ENCODE results near the gene CHST7. TPM values are rescaled to one million over a fixed set of nuclear protein-coding genes. Genes with fewer than 3 reads are reported as not detected.
A peak's percentile ranks its signal among the peaks of the same experiment; 100 is the strongest.

The CHST7 gene
- total RNA-seq, 1 experiment from 2014 or later: 17.1 TPM

GRCh38 chrX:46571423-46572339 is 1.9 kb upstream of the CHST7 start:
- Histone ChIP-seq H3K18ac (ENCODE audit: insufficient read length, low read depth, low read length) (no peak overlapping the region), H4K20me1 (ENCODE audit: control insufficient read depth, insufficient read depth, insufficient read length) (no peaks in the 10 kb centered on the region), H2BK12ac (ENCODE audit: insufficient read length, low read depth, low read length) (no peak overlapping the region), H2AFZ (ENCODE audit: low read length) (no peak overlapping the region), H2BK20ac (ENCODE audit: low read depth, low read length, poor library complexity, severe bottlenecking) (no peak overlapping the region), H2AK5ac (ENCODE audit: insufficient read length, low read length) (no peak overlapping the region), H3K23ac (ENCODE audit: insufficient read length, low read depth, low read length) (no peak overlapping the region), H3K4ac (ENCODE audit: low read depth, low read length) (no peak overlapping the region), H4K8ac (replicated peaks; ENCODE audit: insufficient read length, low read depth, low read length) (no peak overlapping the region), H3K9me3 (ENCODE audit: control insufficient read depth, low read depth, low read length) (peaks cover 6% of the 10 kb centered on the region), H3K27ac (ENCODE audit: insufficient read length, low read depth, low read length) (no peak overlapping the region), H2BK15ac (ENCODE audit: low read depth, low read length) (no peak overlapping the region), H3K79me1 (ENCODE audit: insufficient read depth, low read depth, low read length, poor library complexity, severe bottlenecking) (no peaks in the 10 kb centered on the region), H3T11ph (ENCODE audit: low read length) (no peak overlapping the region), H3K79me2 (ENCODE audit: insufficient read depth, low read length) (peaks cover 4% of the 10 kb centered on the region; the same call in 1 of the 2 replicates), H3K23me2 (ENCODE audit: insufficient read length, low read depth, low read length, poor library complexity, severe bottlenecking) (peaks cover 5% of the 10 kb centered on the region), H4K91ac (ENCODE audit: insufficient read length, low read depth, low read length) (no peak overlapping the region), H3K14ac (ENCODE audit: insufficient read depth, low read length) (no peak overlapping the region), H3K4me1 (ENCODE audit: insufficient read depth, low read length) (no peaks in the 10 kb centered on the region; the same call in 1 of the 2 replicates), H3K4me2 (ENCODE audit: insufficient read depth, insufficient read length, low read length) (no peak overlapping the region), H2BK5ac (ENCODE audit: insufficient read length, low read length) (no peak overlapping the region), H4K5ac (ENCODE audit: insufficient read length, low read depth, low read length) (no peak overlapping the region), H3K9ac (ENCODE audit: extremely low read depth, insufficient read length, low read length) (no peak overlapping the region), H2BK120ac (ENCODE audit: low read depth, low read length, poor library complexity, severe bottlenecking) (no peak overlapping the region), H3K27me3 (ENCODE audit: insufficient read depth, low read length) (no peaks in the 10 kb centered on the region; the same call in 1 of the 2 replicates), H3K56ac (ENCODE audit: insufficient read length, low read depth, low read length) (no peak overlapping the region)
- H3K27me3 Mint-ChIP-seq (ENCODE audit: low read depth): peaks cover 6% of the 10 kb centered on the region
- H3K9me3 Mint-ChIP-seq: peaks cover 60 to 64% of the 10 kb centered on the region in 2 experiments
- peaks cover 11 to 15% of the 10 kb centered on the region in 2 experiments for H3K4me1 Mint-ChIP-seq
- H3K4me3 Mint-ChIP-seq: peak overlapping the region in 1 of 2 experiments; percentile 45; a peak in 3 of 5 replicates
- H3K36me3 Mint-ChIP-seq (ENCODE audit: insufficient read depth in 1 of 3, low read depth in 3 of 3): peaks cover 5 to 15% (median 9%) of the 10 kb centered on the region in 3 experiments; a peak in 6 of 7 replicates
- WGBS (ENCODE audit: extremely low coverage, insufficient read length, low lambda C conversion rate): no CpG with 5 or more reads among the region's 10 CpGs
- DNase-seq: peak; percentile 28
- no peak for TF ChIP-seq CTCF (conservative IDR thresholded peaks at IDR 0.05)
- H3K27ac Mint-ChIP-seq: no peak overlapping the region; a peak in 1 of 7 replicates

Data from H9 (cell line).